GM18499 (cell line): ENCODE data around the gene ORM1.
"Not testable (repeated sequence)": the region's sequence is repeated elsewhere in the genome, so short reads cannot be mapped to it uniquely, and the experiment has no call there.

Source experiments
- ATAC-seq: cut with Tn5 transposase; IDR thresholded peaks from one replicate; pipeline ENCODE4 v1.9.1; 2021; ENCODE audit warnings: moderate number of reproducible peaks; ENCODE audit not compliant: insufficient read depth, unreplicated experiment

ORM1 gene

DNA sequence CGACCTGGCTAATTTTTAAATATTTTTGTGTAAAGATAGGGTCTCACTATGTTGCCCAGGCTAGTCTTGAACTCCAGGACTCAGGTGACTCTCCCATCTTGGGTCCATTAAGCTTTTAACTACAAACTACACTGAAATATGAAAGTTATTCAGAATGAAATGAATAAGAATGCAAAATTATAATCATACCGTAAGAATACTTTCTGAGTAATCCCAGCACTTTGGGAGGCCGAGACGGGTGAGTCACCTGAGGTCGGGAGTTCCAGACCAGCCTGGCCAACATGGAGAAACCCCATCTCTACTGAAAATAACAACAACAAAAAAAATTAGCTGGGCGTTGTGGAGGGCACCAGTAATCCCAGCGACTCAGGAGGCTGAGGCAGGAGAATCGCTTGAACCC is 1.1 kb upstream of the ORM1 start:
- no peak for ATAC-seq

DNA sequence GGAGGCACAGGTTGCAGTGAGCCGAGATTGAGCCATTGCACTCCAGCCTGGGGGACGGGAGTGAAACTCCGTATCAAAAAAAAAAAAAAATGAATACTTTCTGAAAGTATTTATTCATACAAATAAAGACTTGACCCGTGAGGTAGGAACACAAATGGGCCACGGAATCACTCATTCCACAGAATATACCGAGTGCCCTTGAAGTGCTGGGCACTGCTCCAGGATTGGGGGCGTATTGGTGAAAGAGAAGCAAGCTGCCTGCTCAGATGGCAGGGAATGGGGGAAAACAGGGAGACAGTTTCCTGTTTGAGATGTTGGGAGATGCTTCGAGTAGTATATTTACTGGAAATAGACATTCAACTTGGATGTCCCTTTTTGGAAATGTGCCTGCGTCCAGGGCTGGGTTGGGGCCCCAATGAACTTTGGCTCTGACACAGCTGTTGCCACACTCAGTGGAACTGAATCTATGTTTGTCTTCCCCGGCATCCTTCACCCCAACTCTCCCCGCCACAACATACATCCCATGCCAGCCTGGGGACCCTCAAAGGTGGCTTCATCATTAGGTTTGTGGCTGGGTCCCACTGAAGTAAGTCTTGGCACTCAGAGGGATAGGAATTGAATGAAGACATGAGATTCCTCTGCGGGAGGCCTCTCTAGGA is 609 bp upstream of the ORM1 start:
- ATAC-seq: not testable (repeated sequence)

GRCh38 chr9:114323849-114324248 is 951 bp downstream of the ORM1 start:
- ATAC-seq: not testable (repeated sequence)

DNA sequence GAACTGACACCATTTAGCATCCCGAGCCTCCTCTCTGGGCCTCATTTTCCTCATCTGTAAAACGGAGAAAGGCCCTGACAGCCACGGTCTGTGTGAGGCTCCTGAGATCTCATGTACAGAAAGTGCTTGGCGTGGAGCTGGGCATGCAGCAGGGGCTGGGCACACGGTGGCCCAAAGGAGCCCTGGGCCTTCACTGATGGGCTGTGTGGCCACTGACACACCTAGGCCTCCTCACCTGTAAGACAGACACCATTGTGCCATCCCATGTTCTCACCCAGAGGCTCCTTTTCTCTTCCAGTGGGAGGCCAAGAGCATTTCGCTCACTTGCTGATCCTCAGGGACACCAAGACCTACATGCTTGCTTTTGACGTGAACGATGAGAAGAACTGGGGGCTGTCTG is 1.6 kb downstream of the ORM1 start:
- no peak for ATAC-seq

DNA sequence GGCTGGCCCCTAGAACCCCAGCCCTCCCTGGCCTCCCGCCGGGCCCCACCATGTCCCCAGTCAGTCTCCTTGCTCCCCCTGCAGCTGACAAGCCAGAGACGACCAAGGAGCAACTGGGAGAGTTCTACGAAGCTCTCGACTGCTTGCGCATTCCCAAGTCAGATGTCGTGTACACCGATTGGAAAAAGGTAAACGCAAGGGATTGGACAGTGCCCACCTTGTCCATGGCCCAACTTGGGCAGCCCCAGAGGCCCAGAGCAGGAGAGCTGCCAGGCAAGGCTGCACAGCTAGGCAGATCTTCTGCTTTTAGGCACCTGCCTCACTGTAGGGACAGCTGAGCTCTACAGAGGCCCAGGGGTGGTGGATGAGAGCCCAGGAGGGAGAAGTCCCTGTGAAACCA is 2.1 kb downstream of the ORM1 start:
- ATAC-seq: not testable (repeated sequence)

- not testable (repeated sequence) for ATAC-seq
These were observed 2.9 kb downstream of the ORM1 start for GRCh38 chr9:114325684-114326254.

DNA sequence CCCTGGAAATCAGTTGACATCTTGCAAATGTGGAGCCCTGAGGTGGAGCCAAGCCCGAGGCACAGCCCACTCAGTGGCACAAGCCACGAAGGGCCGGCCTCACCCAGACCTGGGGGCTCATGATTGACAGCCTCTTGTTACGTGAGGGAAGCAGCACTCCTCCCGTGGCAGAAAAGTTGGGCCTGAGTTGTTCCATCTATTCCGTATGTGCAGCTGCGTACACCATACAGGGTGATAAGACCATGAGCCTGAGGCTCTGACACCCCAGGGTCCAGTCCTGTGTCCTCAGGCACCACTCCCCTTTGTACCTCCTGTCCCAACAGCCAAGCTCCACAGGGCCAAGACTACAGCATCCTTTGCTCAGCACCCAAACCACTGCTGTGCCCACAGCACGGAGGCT is 4.9 kb downstream of the ORM1 start:
- no peak for ATAC-seq

GRCh38 chr9:114328357-114328820 is 5.5 kb downstream of the ORM1 start:
- not testable (repeated sequence) for ATAC-seq

DNA sequence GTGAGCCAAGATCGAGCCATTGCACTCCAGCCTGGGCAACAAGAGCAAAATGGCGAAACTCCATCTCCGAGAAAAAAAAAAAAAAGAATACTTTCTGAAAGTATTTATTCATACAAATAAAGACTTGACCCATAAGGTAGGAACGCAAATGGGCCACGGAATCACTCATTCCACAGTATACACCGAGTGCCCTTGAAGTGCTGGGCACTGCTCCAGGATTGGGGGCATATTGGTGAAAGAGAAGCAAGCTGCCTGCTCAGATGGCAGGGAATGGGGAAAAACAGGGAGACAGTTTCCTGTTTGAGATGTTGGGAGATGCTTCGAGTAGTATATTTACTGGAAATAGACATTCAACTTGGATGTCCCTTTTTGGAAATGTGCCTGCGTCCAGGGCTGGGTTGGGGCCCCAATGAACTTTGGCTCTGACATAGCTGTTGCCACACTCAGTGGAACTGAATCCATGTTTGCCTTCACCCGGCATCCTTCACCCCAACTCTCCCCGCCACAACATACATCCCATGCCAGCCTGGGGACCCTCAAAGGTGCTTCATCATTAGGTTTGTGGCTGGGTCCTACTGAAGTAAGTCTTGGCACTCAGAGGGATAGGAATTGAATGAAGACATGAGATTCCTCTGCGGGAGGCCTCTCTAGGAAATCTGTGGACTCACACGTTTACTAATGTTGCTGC is 6.2 kb downstream of the ORM1 start:
- not testable (repeated sequence) for ATAC-seq

GRCh38 chr9:114329625-114330022 is 6.7 kb downstream of the ORM1 start, which contains the start of gene ORM2:
Gene ORM2 (plus strand): TSS chr9:114329869. CDS start chr9:114329905, 36 bp downstream.
- ATAC-seq: not testable (repeated sequence)

DNA sequence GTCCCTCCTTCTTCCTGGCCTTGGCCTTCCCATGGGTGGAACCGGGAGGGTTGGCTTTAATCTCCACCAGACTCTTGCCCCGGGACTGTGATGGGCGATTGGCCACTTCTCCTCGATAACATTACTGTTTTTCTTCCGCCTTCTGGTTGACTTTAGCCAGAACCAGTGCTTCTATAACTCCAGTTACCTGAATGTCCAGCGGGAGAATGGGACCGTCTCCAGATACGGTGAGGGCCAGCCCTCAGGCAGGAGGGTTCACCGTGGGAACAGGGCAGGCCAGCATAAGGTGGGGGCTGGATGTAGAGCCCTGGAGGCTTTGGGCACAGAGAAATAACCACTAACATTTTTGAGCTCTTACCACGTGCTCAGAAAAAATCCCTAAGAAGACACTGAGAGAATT is 7.7 kb downstream of the ORM1 start:
- ATAC-seq: no peak

GRCh38 chr9:114331229-114332195 is 8.6 kb downstream of the ORM1 start:
- not testable (repeated sequence) for ATAC-seq

DNA sequence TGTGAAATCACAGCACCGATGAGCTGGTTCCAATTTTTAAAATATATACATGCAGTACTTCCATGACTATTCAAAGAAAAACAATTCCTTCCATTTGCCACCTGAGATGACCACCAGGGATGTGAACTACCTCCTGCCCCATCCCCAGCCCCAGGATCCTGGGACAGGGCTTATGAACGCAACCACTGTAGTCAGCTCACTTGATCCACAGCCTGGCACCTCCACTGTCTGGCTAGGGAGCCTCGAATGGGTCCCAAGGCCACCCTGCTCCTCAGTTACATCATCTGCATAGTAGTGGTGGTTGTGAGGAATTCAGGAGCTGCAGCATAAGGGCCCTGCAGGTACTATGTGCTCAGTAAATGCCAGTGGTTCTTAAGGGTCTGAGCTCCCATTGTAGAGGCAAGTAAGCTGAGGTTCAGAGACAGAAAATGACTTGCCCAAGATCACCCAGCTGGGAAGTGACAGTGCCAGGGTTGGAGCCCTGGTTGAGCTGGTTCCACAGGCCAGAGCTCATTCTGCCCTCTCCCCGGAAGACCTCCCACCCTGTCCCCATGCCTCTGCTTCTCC is 9.7 kb downstream of the ORM1 start:
- not testable (repeated sequence) for ATAC-seq

DNA sequence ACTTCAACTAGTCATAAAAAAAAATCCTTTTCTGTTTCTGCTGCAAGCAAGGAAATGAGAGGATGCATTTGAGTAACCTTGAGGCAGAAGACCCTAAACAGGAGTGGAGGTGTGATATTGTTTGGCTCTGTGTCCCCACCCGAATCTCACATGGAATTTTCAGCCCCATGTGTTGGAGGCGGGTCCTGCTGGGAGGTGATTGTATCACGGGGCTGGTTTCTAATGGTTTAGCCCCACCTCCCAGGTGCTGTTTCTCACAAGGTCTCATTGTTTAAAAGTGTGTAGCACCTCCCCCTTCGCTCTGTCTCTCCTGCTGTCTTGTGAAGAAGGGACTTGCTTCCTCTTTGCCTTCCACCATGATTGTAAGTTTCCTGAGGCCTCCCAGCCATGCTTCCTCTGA is 10.8 kb downstream of the ORM1 start:
- not testable (repeated sequence) for ATAC-seq

DNA sequence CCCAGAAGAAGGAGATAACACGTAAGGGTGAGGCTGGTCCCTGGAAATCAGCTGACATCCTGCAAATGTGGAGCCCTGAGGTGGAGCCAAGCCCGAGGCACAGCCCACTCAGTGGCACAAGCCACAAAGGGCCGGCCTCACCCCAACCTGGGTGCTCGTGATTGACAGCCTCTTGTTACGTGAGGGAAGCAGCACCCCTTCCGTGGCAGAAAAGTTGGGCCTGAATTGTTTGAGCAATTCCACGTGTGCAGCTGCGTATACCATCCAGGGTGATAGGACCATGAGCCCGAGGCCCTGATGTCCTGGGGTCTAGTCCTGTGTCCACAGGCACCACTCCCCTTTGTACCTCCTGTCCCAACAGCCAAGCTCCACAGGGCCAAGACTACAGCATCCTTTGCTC is 11.6 kb downstream of the ORM1 start:
- no peak for ATAC-seq

DNA sequence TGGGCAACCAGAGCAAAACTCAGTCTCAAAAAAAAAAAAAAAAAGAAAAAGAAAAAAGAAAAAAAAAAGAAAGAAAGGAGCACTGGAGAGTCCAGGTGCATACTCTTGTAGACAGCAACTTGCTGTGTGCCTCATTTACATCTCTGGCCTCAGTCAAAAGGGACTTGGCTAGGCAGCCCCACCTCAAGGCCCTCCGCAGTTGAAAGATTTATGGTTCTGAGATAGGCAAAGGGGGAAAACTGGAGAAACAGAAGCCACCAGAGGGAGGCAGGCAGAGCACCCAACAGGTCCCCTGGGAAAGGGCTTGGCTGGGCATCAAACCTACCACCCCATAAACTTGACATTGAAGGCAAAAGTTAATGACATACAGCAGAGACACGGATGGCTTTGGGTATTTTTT is 12.8 kb downstream of the ORM1 start:
- ATAC-seq: no peak

DNA sequence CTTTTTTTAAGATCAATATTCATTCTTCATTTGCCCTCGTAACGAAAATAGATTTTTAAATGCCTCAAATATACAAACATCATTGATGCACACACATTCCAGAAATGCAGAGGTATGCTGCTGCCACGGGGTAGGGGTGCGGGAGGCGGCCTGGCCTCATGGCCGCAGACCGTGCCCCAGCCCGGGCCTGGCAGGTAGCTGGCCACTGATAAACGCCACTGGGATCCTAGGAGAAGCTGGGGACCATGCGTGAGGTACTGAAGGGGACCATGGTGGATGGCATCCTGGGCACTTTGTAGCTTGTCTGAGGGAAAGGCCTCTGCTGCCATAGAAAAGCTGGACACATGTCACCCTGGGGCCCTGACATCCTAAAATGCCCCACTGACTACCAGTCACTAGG is 13.3 kb downstream of the ORM1 start:
- ATAC-seq: no peak

DNA sequence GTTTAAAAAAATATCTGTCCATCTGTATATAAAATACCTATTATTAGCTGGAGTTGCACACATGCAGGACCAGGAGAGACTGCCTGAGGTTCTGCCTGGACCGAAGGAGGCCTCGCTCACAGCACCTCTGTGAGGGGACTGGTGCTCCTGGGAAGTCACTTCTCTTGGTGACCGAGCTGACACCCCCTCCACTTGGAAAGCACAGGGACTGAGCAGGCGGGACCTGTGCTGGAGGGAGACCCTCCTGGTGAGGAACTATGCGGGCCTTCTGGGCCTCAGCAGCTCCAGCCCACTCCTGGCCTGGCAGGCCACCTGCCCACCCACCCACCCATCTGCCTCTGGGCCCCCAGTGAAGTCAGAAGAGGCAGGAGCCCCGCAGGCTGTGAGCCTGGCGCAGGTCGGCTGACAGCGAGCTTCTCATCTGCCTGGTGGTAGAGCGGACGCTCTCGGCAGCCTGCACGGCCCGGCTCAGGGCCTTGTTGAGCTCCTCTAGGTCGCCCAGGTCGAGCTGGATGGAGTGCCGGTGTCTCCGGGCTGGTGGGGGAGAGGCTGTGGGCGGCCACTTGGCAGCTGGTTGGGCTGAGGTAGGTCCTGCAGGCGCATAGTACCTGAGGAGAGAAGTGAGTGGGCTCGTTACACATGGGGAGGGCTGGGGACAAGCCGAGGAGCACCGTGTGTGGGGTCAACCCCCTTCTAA is 13.9 kb downstream of the ORM1 start:
- ATAC-seq: no peak

GRCh38 chr9:114338187-114338586 is 15.3 kb downstream of the ORM1 start:
- ATAC-seq: no peak
